Stimulated activated naive B cell treated with anti-CD40 and anti-IgM and Interleukin-4, amounts not matched to agents 10 μg/mL and 1 μg/mL and 100 μg/mL, for 72 hours (primary cell): ENCODE data around the gene CYP27A1.

ENCODE experiments used
- ATAC-seq, 2 donors: fragments of 150-1000 bp; cut with Tn5 transposase; replicated peaks; 2 replicates each; pipeline ENCODE4 v1.10.0; 2021; ENCODE audit warnings: moderate library complexity in 1 of 2
- DNase-seq: peaks from one replicate; pipeline ENCODE4 v3.0.0; 2021
- H3K27ac Mint-ChIP-seq: one replicate; pipeline ENCODE4 v1.8.0; 2022; ENCODE audit warnings: mild to moderate bottlenecking, mixed read lengths
- H3K27me3 Mint-ChIP-seq, 2 donors: one replicate each; pipeline ENCODE4 v1.8.0; 2022; ENCODE audit warnings: mixed read lengths in 2 of 2
- H3K36me3 Mint-ChIP-seq, 2 donors: one replicate each; pipeline ENCODE4 v1.8.0; 2022; ENCODE audit warnings: mixed read lengths in 2 of 2, mild to moderate bottlenecking in 1 of 2
- H3K4me1 Mint-ChIP-seq, 2 donors: one replicate each; pipeline ENCODE4 v1.8.0; 2022; ENCODE audit warnings: mixed read lengths in 2 of 2, mild to moderate bottlenecking in 1 of 2
- H3K4me3 Mint-ChIP-seq, 2 donors: one replicate each; pipeline ENCODE4 v1.8.0; 2022; ENCODE audit warnings: mild to moderate bottlenecking in 2 of 2, mixed read lengths in 2 of 2, moderate library complexity in 1 of 2
- H3K9me3 Mint-ChIP-seq, 2 donors: one replicate each; pipeline ENCODE4 v1.8.0; 2022; ENCODE audit warnings: mixed read lengths in 2 of 2, mild to moderate bottlenecking in 1 of 2

Gene CYP27A1

DNA sequence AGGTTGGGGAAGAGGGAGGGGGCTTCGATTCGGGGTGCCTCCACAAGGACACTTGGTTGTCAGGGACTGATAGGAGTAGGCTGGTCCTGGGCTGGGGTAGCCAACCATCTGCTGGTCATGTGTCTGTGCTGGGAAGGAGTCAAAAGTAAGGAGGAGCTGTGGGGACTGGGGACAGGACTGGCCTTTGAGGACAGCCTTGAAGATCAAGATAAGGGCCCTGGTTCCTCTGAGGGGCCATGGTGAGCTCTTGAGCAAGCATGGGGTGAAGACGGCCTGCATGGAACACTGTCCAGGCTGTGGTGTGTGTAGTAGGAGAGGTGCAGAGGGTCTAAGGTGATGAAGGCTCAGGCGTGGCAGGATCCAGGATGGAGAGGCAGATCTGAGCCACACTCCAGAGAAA, 1.7 kb downstream of the CYP27A1 start:
- H3K36me3 Mint-ChIP-seq, result peaks cover 12 to 15% of the 10 kb centered on the region in 2 donors
- DNase-seq (no peak), ATAC-seq (no peak)
- no peak overlapping the region for H3K27ac Mint-ChIP-seq
- peaks cover 0 to 4% of the 10 kb centered on the region in 2 donors for H3K9me3 Mint-ChIP-seq
- peaks cover 3 to 6% of the 10 kb centered on the region in 2 donors for H3K4me1 Mint-ChIP-seq
- no peak overlapping the region for H3K4me3 Mint-ChIP-seq
- peaks cover 58 to 64% of the 10 kb centered on the region in 2 donors for H3K27me3 Mint-ChIP-seq

DNA sequence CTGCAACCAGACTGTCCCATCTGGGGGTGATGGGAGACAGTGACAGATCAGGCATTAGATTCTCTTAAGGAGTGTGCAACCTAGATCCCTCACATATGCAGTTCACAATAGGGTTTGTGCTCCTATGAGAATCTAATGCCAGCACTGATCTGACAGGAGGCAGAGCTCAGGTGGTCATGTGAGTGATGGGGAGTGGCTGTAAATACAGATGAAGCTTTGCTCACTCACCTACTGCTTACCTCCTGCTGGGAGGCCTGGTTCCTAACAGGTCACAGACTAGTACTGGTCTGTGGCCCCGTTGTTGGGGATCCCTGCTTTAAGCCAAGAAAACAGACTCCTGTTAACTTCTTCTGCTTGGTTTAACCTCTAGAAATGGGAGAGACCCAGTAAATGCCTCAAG, 3.2 kb downstream of the CYP27A1 start:
- no peak overlapping the region for H3K27ac Mint-ChIP-seq
- ATAC-seq (no peak), DNase-seq (no peak)
- peaks cover 3 to 6% of the 10 kb centered on the region in 2 donors for H3K4me1 Mint-ChIP-seq
- no peaks in the 10 kb centered on the region for H3K9me3 Mint-ChIP-seq
- H3K4me3 Mint-ChIP-seq, result no peak overlapping the region
- peaks cover 1 to 5% of the 10 kb centered on the region in 2 donors for H3K36me3 Mint-ChIP-seq
- H3K27me3 Mint-ChIP-seq, result peaks cover 48 to 58% of the 10 kb centered on the region in 2 donors

DNA sequence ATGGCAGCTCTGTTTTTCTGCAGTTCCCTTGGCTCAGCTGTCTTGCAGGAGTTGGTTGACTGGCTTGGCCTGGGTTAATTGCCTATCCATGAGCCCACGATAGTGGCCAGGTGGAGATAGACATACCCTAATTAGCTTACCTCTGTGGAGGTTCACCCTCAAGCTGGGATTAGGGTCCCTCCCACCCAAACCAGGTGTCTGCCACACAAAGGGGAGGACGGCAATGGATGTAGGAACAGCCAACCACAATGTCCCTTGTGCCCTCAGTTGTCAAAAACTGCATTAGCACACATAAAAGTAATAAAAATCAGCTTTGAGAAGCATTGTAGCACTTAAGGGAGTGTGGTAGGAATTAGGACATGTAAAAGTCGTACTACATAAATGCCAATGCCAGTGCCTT, 4.2 kb downstream of the CYP27A1 start:
- Mint-ChIP-seq H3K4me3 (no peak overlapping the region), H3K27me3 (peaks cover 42 to 56% of the 10 kb centered on the region in 2 donors), H3K9me3 (no peaks in the 10 kb centered on the region), H3K4me1 (peaks cover 3 to 6% of the 10 kb centered on the region in 2 donors), H3K36me3 (peaks cover 0 to 1% of the 10 kb centered on the region in 2 donors), H3K27ac (no peak overlapping the region)
- no peak for ATAC-seq
- no peak for DNase-seq

DNA sequence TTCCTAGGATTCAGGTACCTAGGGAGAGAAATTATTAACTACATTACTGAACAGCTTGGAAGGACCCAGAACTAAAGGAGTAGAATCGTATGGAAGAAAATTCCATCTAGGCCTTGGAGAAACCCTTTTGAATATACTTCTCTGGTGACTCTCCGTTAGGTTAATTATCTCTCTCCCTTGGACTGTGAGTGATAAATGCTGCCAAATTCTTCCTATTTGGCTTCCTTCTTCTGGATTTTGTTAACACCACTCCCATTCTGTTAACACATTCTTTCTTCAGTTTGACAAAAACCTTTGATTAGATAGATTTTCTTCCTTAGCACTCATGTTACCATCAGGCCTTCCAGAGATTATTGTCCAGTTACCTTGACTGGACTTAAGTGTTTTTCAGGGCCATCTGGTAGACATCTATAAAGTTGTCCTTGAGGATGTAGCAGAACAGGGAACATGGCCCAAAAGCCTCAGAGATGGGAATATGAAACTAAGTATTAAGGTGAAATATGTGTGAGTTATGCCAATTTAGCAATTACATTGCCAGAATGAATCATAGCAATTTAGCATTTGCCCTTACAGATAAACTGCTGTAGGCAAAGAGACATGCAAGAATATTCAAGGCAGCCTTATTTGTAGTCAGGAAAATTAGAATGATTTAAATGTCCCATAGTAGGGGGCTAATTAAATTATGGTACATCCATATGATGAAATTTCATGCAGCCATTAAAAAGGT, 6.7 kb downstream of the CYP27A1 start:
- Mint-ChIP-seq H3K36me3 (no peaks in the 10 kb centered on the region), H3K4me3 (no peak overlapping the region), H3K27me3 (peaks cover 30 to 39% of the 10 kb centered on the region in 2 donors), H3K9me3 (no peaks in the 10 kb centered on the region), H3K27ac (no peak overlapping the region), H3K4me1 (no peaks in the 10 kb centered on the region)
- ATAC-seq, result no peak
- no peak for DNase-seq

DNA sequence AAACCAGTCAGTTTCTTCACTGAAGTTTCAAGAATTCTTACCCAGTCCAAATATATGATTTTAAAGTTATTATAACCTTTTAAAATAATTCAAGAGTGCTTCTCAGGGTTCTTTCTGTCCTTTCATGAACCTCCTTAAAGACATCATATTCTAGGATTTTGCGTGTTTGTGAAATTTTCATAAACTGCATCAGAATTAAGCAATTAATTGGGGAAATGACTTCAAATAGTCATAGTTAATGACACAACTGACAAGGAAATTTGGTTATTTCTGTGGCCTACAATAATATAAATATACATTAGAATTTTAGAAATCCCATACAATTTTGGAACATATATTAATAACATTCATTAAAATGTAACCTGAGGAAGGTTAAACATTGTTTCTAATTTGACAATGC, 10.5 kb downstream of the CYP27A1 start:
- no peak overlapping the region for H3K4me3 Mint-ChIP-seq
- H3K36me3 Mint-ChIP-seq, result no peaks in the 10 kb centered on the region
- DNase-seq (no peak), ATAC-seq (no peak)
- H3K27me3 Mint-ChIP-seq, result peaks cover 36 to 51% of the 10 kb centered on the region in 2 donors
- H3K9me3 Mint-ChIP-seq, result no peaks in the 10 kb centered on the region
- no peak overlapping the region for H3K27ac Mint-ChIP-seq
- H3K4me1 Mint-ChIP-seq, result no peaks in the 10 kb centered on the region

DNA sequence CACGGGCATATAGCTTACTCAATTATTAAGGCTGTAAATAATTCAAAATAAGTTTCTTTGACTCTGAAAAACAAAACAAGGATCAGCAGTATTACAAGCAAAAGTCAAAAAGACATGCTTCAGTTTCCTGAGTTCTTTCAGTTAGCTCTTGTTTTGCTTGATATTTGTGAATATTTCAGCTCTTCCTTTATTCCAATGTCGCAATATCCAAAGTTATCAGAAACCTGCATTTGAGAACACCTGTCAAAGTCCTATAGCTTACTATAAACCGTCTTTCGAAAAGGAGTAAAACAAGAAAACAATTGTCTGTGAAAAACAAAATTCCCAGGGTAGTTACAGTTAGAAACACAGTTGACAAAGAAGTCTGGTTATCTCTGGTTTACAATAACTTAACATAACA, 14.7 kb downstream of the CYP27A1 start:
- Mint-ChIP-seq H3K27me3 (peaks cover 30 to 42% of the 10 kb centered on the region in 2 donors), H3K36me3 (no peaks in the 10 kb centered on the region), H3K27ac (no peak overlapping the region), H3K9me3 (no peaks in the 10 kb centered on the region), H3K4me1 (no peaks in the 10 kb centered on the region), H3K4me3 (no peak overlapping the region)
- DNase-seq (no peak), ATAC-seq (no peak)

DNA sequence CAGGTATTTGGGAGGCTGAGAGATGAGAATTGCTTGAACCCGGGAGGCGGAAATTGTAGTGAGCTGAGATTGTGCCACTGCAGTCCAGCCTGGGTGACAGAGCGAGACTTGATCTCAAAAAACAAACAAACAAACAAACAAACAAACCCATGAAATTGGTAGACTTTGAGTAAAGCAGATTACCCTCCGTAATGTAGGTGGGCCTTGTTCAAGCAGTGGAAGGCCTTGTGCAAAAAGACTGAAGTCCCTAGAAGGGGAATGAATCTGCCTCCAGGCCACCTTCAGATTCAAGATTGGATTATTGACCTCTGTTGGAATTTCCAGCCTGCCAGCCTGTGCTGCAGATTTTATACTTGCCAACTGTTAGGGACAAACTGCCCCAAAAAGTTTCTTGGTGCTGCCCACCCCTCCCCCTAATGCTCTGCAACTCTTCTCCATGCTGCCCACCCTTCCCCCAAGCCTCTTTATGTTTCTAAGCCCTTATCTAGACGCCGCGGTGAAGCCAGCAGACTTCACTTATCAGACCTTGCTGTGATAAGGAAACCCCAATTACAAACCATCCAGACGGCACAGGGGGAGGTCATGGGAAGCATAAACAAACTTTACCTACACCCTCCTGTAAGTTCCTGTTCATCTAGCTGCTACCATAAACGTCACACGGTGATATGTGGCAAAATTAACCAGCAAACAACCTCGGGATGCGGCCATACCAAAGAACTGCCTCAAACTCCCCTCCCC, 17.0 kb downstream of the CYP27A1 start:
- no peak for ATAC-seq
- H3K4me3 Mint-ChIP-seq, result no peak overlapping the region
- peaks cover 30 to 43% of the 10 kb centered on the region in 2 donors for H3K27me3 Mint-ChIP-seq
- H3K36me3 Mint-ChIP-seq, result no peaks in the 10 kb centered on the region
- DNase-seq, result no peak
- no peak overlapping the region for H3K27ac Mint-ChIP-seq
- no peaks in the 10 kb centered on the region for H3K4me1 Mint-ChIP-seq
- no peaks in the 10 kb centered on the region for H3K9me3 Mint-ChIP-seq

DNA sequence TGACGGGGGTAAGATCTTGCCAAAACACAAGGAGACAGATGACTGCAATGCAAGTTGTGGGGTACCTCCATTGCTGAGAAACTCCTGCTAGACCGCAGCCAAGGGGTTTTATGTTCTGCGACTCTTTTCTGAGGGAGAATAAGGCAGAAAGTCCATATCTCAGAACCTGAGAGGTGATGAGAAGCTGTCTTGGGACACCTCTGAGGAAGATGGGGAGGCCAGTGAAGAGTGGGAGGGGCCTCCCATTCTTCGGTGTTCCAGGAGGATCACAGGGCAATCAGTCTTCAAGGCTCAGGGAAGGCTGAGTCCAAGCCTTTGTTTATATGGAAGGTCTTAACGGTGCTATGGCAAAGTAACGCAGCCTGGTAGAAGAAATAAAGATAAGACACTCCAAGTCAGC, 18.0 kb downstream of the CYP27A1 start:
- no peak for ATAC-seq

DNA sequence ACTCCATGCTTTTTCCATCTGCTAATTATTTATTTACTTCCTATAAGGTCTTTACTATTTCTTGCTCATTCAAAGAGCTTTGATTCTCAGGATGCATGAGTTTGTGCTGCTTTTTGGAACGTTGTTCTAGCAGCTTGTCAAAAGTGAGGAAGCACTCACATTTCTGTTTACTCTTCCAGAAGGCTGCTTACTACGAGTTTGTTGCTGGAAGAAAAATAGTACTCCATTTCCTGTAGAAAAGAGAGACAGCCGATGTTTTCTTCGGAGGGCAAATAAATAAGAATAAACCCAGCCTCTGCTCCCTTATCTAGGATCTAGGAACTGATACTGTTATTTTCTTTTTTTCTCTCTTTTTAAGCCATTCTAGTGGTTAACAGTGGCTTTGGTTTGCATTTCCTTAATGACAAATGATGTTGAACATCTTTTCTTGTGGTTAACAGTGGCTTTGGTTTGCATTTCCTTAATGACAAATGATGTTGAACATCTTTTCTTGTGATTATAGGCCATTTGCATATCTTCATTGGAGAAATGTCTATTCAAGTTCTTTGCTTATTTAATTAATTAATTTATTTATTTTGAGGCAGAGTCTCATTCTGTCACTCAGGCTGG, 20.5 kb downstream of the CYP27A1 start:
- H3K4me1 Mint-ChIP-seq, result no peaks in the 10 kb centered on the region
- H3K27me3 Mint-ChIP-seq, result peaks cover 25 to 35% of the 10 kb centered on the region in 2 donors
- H3K36me3 Mint-ChIP-seq, result peaks cover 0 to 2% of the 10 kb centered on the region in 2 donors
- H3K4me3 Mint-ChIP-seq, result no peak overlapping the region
- no peak for DNase-seq
- no peak for ATAC-seq
- H3K27ac Mint-ChIP-seq, result no peak overlapping the region
- H3K9me3 Mint-ChIP-seq, result peaks cover 7 to 9% of the 10 kb centered on the region in 2 donors

More for the DNA sequence above, 18.0 kb downstream of the CYP27A1 start:
- H3K9me3 Mint-ChIP-seq, result peaks cover 3 to 6% of the 10 kb centered on the region in 2 donors
- peaks cover 0 to 2% of the 10 kb centered on the region in 2 donors for H3K36me3 Mint-ChIP-seq
- no peaks in the 10 kb centered on the region for H3K4me1 Mint-ChIP-seq
- no peak overlapping the region for H3K27ac Mint-ChIP-seq
- no peak for DNase-seq
- H3K4me3 Mint-ChIP-seq, result no peak overlapping the region
- peaks cover 27 to 49% of the 10 kb centered on the region in 2 donors for H3K27me3 Mint-ChIP-seq

DNA sequence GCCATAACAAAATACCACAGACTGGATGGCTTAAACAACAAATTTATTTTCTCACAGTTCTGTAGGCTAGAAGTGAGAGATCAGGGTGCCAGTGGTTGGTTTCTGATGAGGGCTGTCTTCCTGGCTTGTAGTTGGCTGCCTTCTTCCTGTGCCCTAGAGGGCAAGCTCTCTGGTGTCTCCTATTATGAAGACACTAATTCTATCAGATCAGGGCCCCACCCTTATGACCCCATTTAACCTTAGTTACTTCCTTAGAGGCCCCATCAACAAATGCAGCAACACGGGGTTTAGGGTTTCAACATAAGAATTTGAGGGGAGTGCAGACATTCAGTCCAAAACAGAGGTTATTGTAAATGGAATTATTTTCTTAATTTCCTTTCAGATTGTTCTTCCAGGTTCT, 22.9 kb downstream of the CYP27A1 start:
- no peak overlapping the region for H3K4me3 Mint-ChIP-seq
- ATAC-seq (no peak), DNase-seq (no peak)
- H3K9me3 Mint-ChIP-seq, result peaks cover 7 to 9% of the 10 kb centered on the region in 2 donors
- H3K4me1 Mint-ChIP-seq, result no peaks in the 10 kb centered on the region
- no peak overlapping the region for H3K27ac Mint-ChIP-seq
- H3K27me3 Mint-ChIP-seq, result peaks cover 27 to 32% of the 10 kb centered on the region in 2 donors
- H3K36me3 Mint-ChIP-seq, result peaks cover 0 to 2% of the 10 kb centered on the region in 2 donors

DNA sequence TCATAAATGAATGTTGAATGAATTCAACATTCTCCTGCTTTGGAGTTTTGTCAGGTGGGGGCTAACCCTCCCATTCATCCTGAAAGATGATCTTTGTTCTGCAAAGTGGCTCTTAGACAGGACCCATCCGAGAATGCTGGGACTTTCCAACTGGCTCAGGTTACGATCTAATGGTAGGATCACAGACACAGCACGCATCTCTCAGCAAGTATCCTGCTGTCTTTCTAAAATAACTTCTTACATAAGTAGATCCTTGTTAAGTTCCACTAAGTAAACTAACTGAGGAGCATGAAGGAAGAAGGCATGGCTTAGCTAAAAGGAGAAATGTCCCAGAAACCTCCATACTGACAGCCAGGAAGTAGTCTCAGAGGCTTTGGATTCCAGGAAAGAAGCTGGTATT, 23.7 kb downstream of the CYP27A1 start:
- Mint-ChIP-seq H3K9me3 (peaks cover 7 to 9% of the 10 kb centered on the region in 2 donors), H3K4me3 (no peak overlapping the region), H3K27ac (no peak overlapping the region), H3K27me3 (peaks cover 24 to 30% of the 10 kb centered on the region in 2 donors), H3K36me3 (peaks cover 0 to 2% of the 10 kb centered on the region in 2 donors), H3K4me1 (no peaks in the 10 kb centered on the region)
- no peak for ATAC-seq
- no peak for DNase-seq

DNA sequence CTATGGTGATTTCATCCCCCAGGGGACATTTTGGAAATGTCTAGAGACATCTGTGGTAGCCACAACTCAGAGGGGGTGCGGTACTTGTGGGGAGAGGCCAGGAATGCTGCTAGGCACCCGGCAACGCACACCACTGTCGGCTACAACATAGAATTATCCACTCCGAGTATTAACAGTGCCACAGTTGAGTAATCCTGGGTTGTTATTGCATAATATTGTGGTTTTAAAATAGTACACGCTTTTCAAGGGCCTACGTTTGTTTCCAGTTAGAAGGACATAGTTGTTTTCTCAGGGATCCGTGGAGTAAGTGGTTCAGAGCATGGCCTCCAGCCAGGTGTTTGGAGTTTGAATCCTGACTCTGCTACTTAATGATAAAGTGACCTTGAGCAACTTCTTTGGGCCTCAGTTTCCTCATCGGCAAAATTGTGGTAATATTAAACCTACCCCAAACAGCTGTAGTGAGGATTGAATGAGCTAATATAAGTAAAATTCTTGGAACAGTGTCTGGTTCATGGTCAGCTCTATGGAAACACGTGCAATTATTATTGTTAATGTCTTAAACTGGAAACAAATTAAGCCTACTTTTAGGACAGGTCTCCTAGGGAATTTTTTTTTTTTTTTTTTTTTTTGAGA, 24.5 kb downstream of the CYP27A1 start:
- Mint-ChIP-seq H3K4me3 (no peak overlapping the region), H3K4me1 (peaks cover 0 to 2% of the 10 kb centered on the region in 2 donors), H3K36me3 (peaks cover 0 to 2% of the 10 kb centered on the region in 2 donors), H3K9me3 (peaks cover 7 to 9% of the 10 kb centered on the region in 2 donors), H3K27me3 (peaks cover 24 to 34% of the 10 kb centered on the region in 2 donors), H3K27ac (no peak overlapping the region)
- DNase-seq, result no peak
- ATAC-seq, result peak in 1 of 2 donors; percentile 29

DNA sequence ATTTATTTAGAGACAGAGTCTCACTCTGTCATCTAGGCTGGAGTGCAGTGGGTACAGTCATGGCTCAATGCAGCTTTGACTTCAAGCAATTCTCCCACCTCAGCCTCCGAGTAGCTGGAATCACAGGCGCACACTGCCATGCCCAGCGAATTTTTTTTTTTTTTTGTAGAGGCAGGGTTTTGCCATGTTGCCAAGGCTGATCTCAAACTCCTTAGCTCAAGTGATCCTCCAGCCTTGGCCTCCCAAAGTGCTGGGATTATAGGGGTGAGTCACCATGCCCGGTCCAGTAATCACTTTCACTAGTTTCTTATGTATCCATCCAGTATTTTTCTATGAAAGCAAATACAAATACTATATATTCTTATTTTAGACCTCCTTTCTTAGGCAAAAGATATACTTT, 25.7 kb downstream of the CYP27A1 start:
- peaks cover 29 to 43% of the 10 kb centered on the region in 2 donors for H3K27me3 Mint-ChIP-seq
- peaks cover 0 to 2% of the 10 kb centered on the region in 2 donors for H3K36me3 Mint-ChIP-seq
- peaks cover 0 to 3% of the 10 kb centered on the region in 2 donors for H3K4me1 Mint-ChIP-seq
- no peak for DNase-seq
- H3K27ac Mint-ChIP-seq, result no peak overlapping the region
- peaks cover 7 to 9% of the 10 kb centered on the region in 2 donors for H3K9me3 Mint-ChIP-seq
- no peak overlapping the region for H3K4me3 Mint-ChIP-seq
- no peak for ATAC-seq

DNA sequence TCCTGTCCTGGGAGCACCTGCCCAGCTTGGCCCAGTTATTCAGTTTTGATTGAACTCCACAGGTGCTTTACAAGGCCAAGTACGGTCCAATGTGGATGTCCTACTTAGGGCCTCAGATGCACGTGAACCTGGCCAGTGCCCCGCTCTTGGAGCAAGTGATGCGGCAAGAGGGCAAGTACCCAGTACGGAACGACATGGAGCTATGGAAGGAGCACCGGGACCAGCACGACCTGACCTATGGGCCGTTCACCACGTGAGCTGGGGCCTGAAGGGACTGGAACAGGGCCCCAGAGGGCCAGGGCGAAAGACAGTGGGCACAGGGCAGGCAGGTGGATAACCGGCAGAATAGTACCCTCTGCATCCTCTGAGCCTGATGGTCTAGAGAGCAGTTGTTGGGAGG, 27.6 kb downstream of the CYP27A1 start:
- no peaks in the 10 kb centered on the region for H3K36me3 Mint-ChIP-seq
- peaks cover 7% of the 10 kb centered on the region in 2 donors for H3K9me3 Mint-ChIP-seq
- ATAC-seq (no peak), DNase-seq (no peak)
- H3K27ac Mint-ChIP-seq, result no peak overlapping the region
- peaks cover 38 to 55% of the 10 kb centered on the region in 2 donors for H3K27me3 Mint-ChIP-seq
- H3K4me3 Mint-ChIP-seq, result no peak overlapping the region
- H3K4me1 Mint-ChIP-seq, result peaks cover 0 to 3% of the 10 kb centered on the region in 2 donors
